Panc1 (cell line): Measurements from ENCODE around the gene MAFG. TPM values are rescaled to one million over a fixed set of nuclear protein-coding genes. Genes with fewer than 3 reads are reported as not detected.
A peak's percentile ranks its signal among the peaks of the same experiment; 100 is the strongest.

Experiments
- ATAC-seq: fragments of 200-7000 bp; cut with Tn5 transposase; 2 replicates; pipeline ENCODE4 v1.9.1; 2020; ENCODE audit warnings: mild to moderate bottlenecking, moderate library complexity
- BruUV-seq: library from RNA; stranded (reverse); fragments of 400-500 nt; replicated peaks from 2 replicates; lab custom pipeline; 2021; lab: Mats Ljungman, UMichigan
- CTCF ChIA-PET: fragments of 300-600 bp; sonication (Branson Sonifier 250); formaldehyde crosslinking; loops from one replicate; lab custom pipeline; 2022; ENCODE audit warnings: antibody characterized with exemption; lab: Charles Lee
- POLR2A ChIA-PET: fragments of 300-600 bp; sonication (Branson Sonifier 250); formaldehyde crosslinking; loops from one replicate; lab custom pipeline; 2022; ENCODE audit warnings: antibody characterized with exemption; lab: Charles Lee
- DNase-seq: peaks from one replicate; pipeline ENCODE4 v3.0.0-alpha.2; 2010; ENCODE audit warnings: low read depth, low spot score
- H3K27ac ChIP-seq: 2 replicates; pipeline ENCODE4 v1.5.1; 2011; ENCODE audit warnings: mild to moderate bottlenecking, low read length, inconsistent platforms
- H3K27me3 ChIP-seq: fragments of 200-500 bp; sonication (Bioruptor generic); 2 replicates; pipeline ENCODE4 v1.6.0; 2014; ENCODE audit warnings: low read length, inconsistent platforms; ENCODE audit not compliant: control insufficient read depth, insufficient read depth
- H3K36me3 ChIP-seq: fragments of 200-500 bp; sonication (Bioruptor generic); 2 replicates; pipeline ENCODE4 v1.5.1; 2014; ENCODE audit warnings: inconsistent platforms, mild to moderate bottlenecking, low read length, moderate library complexity; ENCODE audit not compliant: control insufficient read depth, insufficient read depth
- H3K4me1 ChIP-seq: 2 replicates; pipeline ENCODE4 v1.5.1; 2011; ENCODE audit warnings: inconsistent platforms, mild to moderate bottlenecking, low read length, moderate library complexity; ENCODE audit not compliant: control insufficient read depth, insufficient read depth
- H3K4me3 ChIP-seq, 2 experiments: 2 replicates each; pipeline ENCODE4 v1.5.1; 2011 to 2012; ENCODE audit warnings: low read depth in 2 of 2, low read length in 2 of 2, mild to moderate bottlenecking in 2 of 2, inconsistent platforms in 1 of 2, moderate library complexity in 1 of 2
- H3K9me3 ChIP-seq: fragments of 200-500 bp; sonication (Bioruptor generic); 2 replicates; pipeline ENCODE4 v1.5.1; 2014; ENCODE audit warnings: low read depth, mild to moderate bottlenecking, inconsistent platforms, low read length, moderate library complexity; ENCODE audit not compliant: control insufficient read depth, insufficient read depth
- CTCF ChIP-seq: fragments of 450-650 bp; IDR thresholded peaks from 2 replicates; pipeline ENCODE4 v1.5.1; 2017; ENCODE audit warnings: mild to moderate bottlenecking
- POLR2AphosphoS5 ChIP-seq: IDR thresholded peaks from 2 replicates; pipeline ENCODE4 v1.6.1; 2012; ENCODE audit warnings: mild to moderate bottlenecking, low read depth, low read length, moderate library complexity
- SIN3A ChIP-seq: IDR thresholded peaks from 2 replicates; pipeline ENCODE4 v1.6.1; 2012; ENCODE audit warnings: low read depth, mild to moderate bottlenecking, low read length, moderate library complexity, borderline replicate concordance; ENCODE audit not compliant: insufficient read depth
- TCF7L2 ChIP-seq: IDR thresholded peaks from 2 replicates; pipeline ENCODE4 v1.6.1; 2011; ENCODE audit warnings: mild to moderate bottlenecking, low read depth, low read length, inconsistent platforms
- in situ Hi-C: cut with HindIII; loops from 2 replicates; pipeline ENCODE4 v1.10.0; 2016; ENCODE audit warnings: low sequenced_read_pairs, low pct_unique_long_range_greater_than_20kb
- intact Hi-C: fragments of 100-400 bp; cut with micrococcal nuclease; formaldehyde crosslinking; loops from one replicate; pipeline ENCODE4 v1.10.0; 2022; ENCODE audit not compliant: unreplicated experiment
- total RNA-seq: library from RNA; stranded (reverse); gene quantifications from one replicate; pipeline ENCODE4 v1.2.1, GENCODE V29; 2021; ENCODE audit not compliant: unreplicated experiment
- TF ChIP-seq, protein P1 (sequence below), 2 experiments: IDR thresholded peaks; 2 replicates each; pipeline ENCODE4 v1.6.1; 2011 to 2012; ENCODE audit warnings: low read depth in 2 of 2, control low read depth in 1 of 2, low read length in 1 of 2, mild to moderate bottlenecking in 1 of 2, moderate library complexity in 1 of 2; ENCODE audit not compliant: insufficient read depth in 1 of 2

Gene MAFG
- total RNA-seq, 1 experiment from 2014 or later: 57.0 TPM

DNA sequence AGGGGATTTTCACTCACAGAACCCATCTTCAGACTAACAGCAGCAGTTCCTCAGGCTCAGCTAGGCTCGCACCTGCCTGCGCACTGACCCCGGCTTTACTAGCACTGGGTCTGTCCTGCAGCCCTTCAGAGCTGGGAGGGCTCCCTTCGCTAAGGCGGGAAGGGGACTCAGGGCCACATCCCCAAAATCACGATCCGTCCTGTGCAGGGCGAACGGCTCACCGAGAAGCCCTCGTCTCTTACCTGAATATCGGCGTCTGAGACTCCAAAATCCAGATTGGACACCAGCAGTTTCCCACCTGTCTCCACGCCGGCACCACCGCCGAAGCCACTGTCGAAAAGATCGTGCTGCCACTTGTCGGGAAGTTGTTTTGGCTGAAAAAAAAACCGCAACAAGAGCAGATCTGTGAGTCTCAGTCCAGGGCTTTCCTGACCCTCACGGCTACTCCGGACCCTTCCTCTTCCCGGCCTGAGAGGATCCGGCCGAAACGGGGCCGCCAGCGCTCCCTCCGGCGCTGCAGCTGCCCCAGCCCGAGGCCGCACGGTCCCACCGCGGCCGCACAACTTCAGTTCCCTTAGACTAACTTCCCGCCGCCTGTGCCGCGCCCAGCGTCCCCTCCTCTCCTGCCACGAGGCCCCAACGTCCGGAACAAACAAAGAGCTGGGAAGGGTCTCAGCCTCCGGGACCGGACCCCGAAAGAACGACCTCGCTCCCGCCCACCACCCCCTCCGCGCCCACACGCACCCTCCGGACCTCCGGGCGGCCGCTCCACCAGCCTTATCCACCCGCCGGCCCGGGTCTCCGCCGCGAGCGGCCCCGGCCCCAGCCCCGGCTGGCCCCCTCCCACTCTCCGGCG lies 36.9 kb downstream of the MAFG start:
- BruUV-seq: no TSS peak

GRCh38 chr17:81889602-81890001 lies 37.9 kb downstream of the MAFG start:
- CTCF ChIA-PET: no interaction called here
- intact Hi-C loops: no loop called here

More for the DNA sequence above, 36.9 kb downstream of the MAFG start:
- H3K27me3 ChIP-seq: no peaks in the 10 kb centered on the region
- H3K9me3 ChIP-seq: no peaks in the 10 kb centered on the region
- POLR2A ChIA-PET: no interaction called here
- in situ Hi-C loops: no loop called here
- H3K4me3 ChIP-seq: peak overlapping the region; percentile 85 to 95
- peak overlapping the region; percentile 90 for H3K27ac ChIP-seq
- no peak; the same call in 1 of the 2 replicates for ATAC-seq
- CTCF ChIA-PET: no interaction called here
- H3K4me1 ChIP-seq: peaks cover 9% of the 10 kb centered on the region
- no peak for DNase-seq
- intact Hi-C loops: no loop called here
- peaks cover 33% of the 10 kb centered on the region for H3K36me3 ChIP-seq
- TF ChIP-seq POLR2AphosphoS5 (no peak), CTCF (no peak), SIN3A (no peak)
- TF ChIP-seq, protein P1, sequence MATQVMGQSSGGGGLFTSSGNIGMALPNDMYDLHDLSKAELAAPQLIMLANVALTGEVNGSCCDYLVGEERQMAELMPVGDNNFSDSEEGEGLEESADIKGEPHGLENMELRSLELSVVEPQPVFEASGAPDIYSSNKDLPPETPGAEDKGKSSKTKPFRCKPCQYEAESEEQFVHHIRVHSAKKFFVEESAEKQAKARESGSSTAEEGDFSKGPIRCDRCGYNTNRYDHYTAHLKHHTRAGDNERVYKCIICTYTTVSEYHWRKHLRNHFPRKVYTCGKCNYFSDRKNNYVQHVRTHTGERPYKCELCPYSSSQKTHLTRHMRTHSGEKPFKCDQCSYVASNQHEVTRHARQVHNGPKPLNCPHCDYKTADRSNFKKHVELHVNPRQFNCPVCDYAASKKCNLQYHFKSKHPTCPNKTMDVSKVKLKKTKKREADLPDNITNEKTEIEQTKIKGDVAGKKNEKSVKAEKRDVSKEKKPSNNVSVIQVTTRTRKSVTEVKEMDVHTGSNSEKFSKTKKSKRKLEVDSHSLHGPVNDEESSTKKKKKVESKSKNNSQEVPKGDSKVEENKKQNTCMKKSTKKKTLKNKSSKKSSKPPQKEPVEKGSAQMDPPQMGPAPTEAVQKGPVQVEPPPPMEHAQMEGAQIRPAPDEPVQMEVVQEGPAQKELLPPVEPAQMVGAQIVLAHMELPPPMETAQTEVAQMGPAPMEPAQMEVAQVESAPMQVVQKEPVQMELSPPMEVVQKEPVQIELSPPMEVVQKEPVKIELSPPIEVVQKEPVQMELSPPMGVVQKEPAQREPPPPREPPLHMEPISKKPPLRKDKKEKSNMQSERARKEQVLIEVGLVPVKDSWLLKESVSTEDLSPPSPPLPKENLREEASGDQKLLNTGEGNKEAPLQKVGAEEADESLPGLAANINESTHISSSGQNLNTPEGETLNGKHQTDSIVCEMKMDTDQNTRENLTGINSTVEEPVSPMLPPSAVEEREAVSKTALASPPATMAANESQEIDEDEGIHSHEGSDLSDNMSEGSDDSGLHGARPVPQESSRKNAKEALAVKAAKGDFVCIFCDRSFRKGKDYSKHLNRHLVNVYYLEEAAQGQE (IDR thresholded peaks at IDR 0.05; ENCODE audit: insufficient read depth in 1 of 2, low read depth in 2 of 2, low read length in 1 of 2): peak in 1 of 2 experiments; percentile 21; a peak in 1 of 4 replicates

More at GRCh38 chr17:81889602-81890001, 37.9 kb downstream of the MAFG start:
- no TSS peak for BruUV-seq
- no peak for ATAC-seq
- POLR2A ChIA-PET: no interaction called here
- no peak for DNase-seq
- Histone ChIP-seq H3K4me1 (peaks cover 9% of the 10 kb centered on the region), H3K27me3 (no peaks in the 10 kb centered on the region), H3K9me3 (no peaks in the 10 kb centered on the region), H3K4me3 (peak overlapping the region; percentile 85 to 95), H3K27ac (peak overlapping the region; percentile 90), H3K36me3 (peaks cover 33% of the 10 kb centered on the region)
- TF ChIP-seq SIN3A: no peak
- TF ChIP-seq CTCF: no peak
- TF ChIP-seq, protein P1 (IDR thresholded peaks at IDR 0.05; ENCODE audit: insufficient read depth in 1 of 2, low read depth in 2 of 2, low read length in 1 of 2): no peak
- TF ChIP-seq TCF7L2: no peak
- TF ChIP-seq POLR2AphosphoS5: no peak
- in situ Hi-C loops: no loop called here
